Mesendoderm (in vitro differentiated cells): Measurements from ENCODE around the gene ICOS.

ENCODE experiments used
- DNase-seq: peaks from one replicate; pipeline ENCODE4 v3.0.0; 2013
- H2AK5ac ChIP-seq: 2 replicates; pipeline ENCODE4 v1.6.1; 2013; ENCODE audit warnings: low read length, inconsistent platforms
- H2BK120ac ChIP-seq: 2 replicates; pipeline ENCODE4 v1.6.1; 2013; ENCODE audit warnings: low read depth, mild to moderate bottlenecking, low read length, moderate library complexity, mixed read lengths
- H2BK15ac ChIP-seq: replicated peaks from 2 replicates; pipeline ENCODE4 v1.6.1; 2013; ENCODE audit warnings: low read depth, mild to moderate bottlenecking, moderate library complexity
- H2BK5ac ChIP-seq: 2 replicates; pipeline ENCODE4 v1.6.1; 2013; ENCODE audit warnings: low read length, inconsistent platforms
- H3K18ac ChIP-seq: 2 replicates; pipeline ENCODE4 v1.6.1; 2013; ENCODE audit warnings: mild to moderate bottlenecking, low read length, mixed read lengths
- H3K23ac ChIP-seq: one replicate; pipeline ENCODE4 v1.6.1; 2013; ENCODE audit warnings: low read length
- H3K27ac ChIP-seq: 2 replicates; pipeline ENCODE4 v1.5.1; 2013; ENCODE audit warnings: low read depth, mild to moderate bottlenecking, inconsistent platforms, low read length, moderate library complexity
- H3K27me3 ChIP-seq: 2 replicates; pipeline ENCODE4 v1.6.1; 2013; ENCODE audit warnings: low read length, control low read depth, mild to moderate bottlenecking, inconsistent platforms; ENCODE audit not compliant: insufficient read depth, poor library complexity
- H3K36me3 ChIP-seq: 2 replicates; pipeline ENCODE4 v1.6.1; 2013; ENCODE audit warnings: low read length, inconsistent platforms; ENCODE audit not compliant: control insufficient read depth, insufficient read depth
- H3K4ac ChIP-seq: one replicate; pipeline ENCODE4 v1.6.1; 2013; ENCODE audit warnings: low read depth, mild to moderate bottlenecking, low read length, moderate library complexity
- H3K4me1 ChIP-seq: 2 replicates; pipeline ENCODE4 v1.6.1; 2013; ENCODE audit warnings: low read depth, low read length, inconsistent platforms; ENCODE audit not compliant: control insufficient read depth
- H3K4me2 ChIP-seq: 2 replicates; pipeline ENCODE4 v1.6.1; 2013; ENCODE audit warnings: low read length
- H3K4me3 ChIP-seq: 2 replicates; pipeline ENCODE4 v1.5.1; 2013; ENCODE audit warnings: mild to moderate bottlenecking, low read length
- H3K56ac ChIP-seq: one replicate; pipeline ENCODE4 v1.6.1; 2013; ENCODE audit warnings: low read length
- H3K79me1 ChIP-seq: 2 replicates; pipeline ENCODE4 v1.6.1; 2013; ENCODE audit warnings: low read length, inconsistent platforms
- H3K79me2 ChIP-seq: 2 replicates; pipeline ENCODE4 v1.6.1; 2013; ENCODE audit warnings: mild to moderate bottlenecking, low read length; ENCODE audit not compliant: control insufficient read depth, insufficient read depth
- H3K9ac ChIP-seq: 2 replicates; pipeline ENCODE4 v1.6.1; 2013; ENCODE audit warnings: low read length, inconsistent platforms
- H4K5ac ChIP-seq: one replicate; pipeline ENCODE4 v1.6.1; 2013; ENCODE audit warnings: low read length
- H4K8ac ChIP-seq: one replicate; pipeline ENCODE4 v1.6.1; 2013; ENCODE audit warnings: low read depth, mild to moderate bottlenecking, control low read depth, low read length, moderate library complexity
- WGBS: extraction: QIAGEN DNeasy Blood & Tissue Kit; methylation state at CpG from one replicate; pipeline ENCODE4 v1.1.7; 2013; ENCODE audit warnings: low lambda C conversion rate, missing lambda C conversion rate; ENCODE audit not compliant: insufficient coverage; ENCODE audit errors: extremely low coverage; 5-methylcytosine and 5-hydroxymethylcytosine counted together

The ICOS gene

GRCh38 chr2:204003276-204003990 is 66.9 kb downstream of the ICOS start:
- no peaks in the 10 kb centered on the region for H3K79me1 ChIP-seq
- no peaks in the 10 kb centered on the region for H3K79me2 ChIP-seq
- no peak overlapping the region for H3K23ac ChIP-seq
- H2BK120ac ChIP-seq: no peak overlapping the region
- no peak overlapping the region for H3K9ac ChIP-seq
- no peak overlapping the region for H2BK5ac ChIP-seq
- no peaks in the 10 kb centered on the region for H3K27me3 ChIP-seq
- H3K18ac ChIP-seq: no peak overlapping the region
- H3K4ac ChIP-seq: no peak overlapping the region
- no peaks in the 10 kb centered on the region for H3K36me3 ChIP-seq
- H3K27ac ChIP-seq: no peak overlapping the region
- no peak overlapping the region for H3K4me3 ChIP-seq
- no peak overlapping the region for H3K4me2 ChIP-seq
- H3K56ac ChIP-seq: no peak overlapping the region
- no peak overlapping the region for H2AK5ac ChIP-seq
- no peaks in the 10 kb centered on the region for H3K4me1 ChIP-seq
- no peak overlapping the region for H2BK15ac ChIP-seq
- H4K5ac ChIP-seq: no peak overlapping the region
- no peak overlapping the region for H4K8ac ChIP-seq
- no peak for DNase-seq
- WGBS: no CpG with 5 or more reads among the region's 3 CpGs

- Histone ChIP-seq H2AK5ac (no peak overlapping the region), H3K4ac (no peak overlapping the region), H2BK120ac (no peak overlapping the region), H3K79me2 (no peaks in the 10 kb centered on the region), H3K4me1 (no peaks in the 10 kb centered on the region), H3K56ac (no peak overlapping the region), H4K8ac (no peak overlapping the region), H3K79me1 (no peaks in the 10 kb centered on the region), H3K4me2 (no peak overlapping the region), H3K27ac (no peak overlapping the region), H3K4me3 (no peak overlapping the region), H4K5ac (no peak overlapping the region), H3K27me3 (no peaks in the 10 kb centered on the region), H3K23ac (no peak overlapping the region), H2BK15ac (no peak overlapping the region), H3K36me3 (no peaks in the 10 kb centered on the region), H2BK5ac (no peak overlapping the region), H3K18ac (no peak overlapping the region), H3K9ac (no peak overlapping the region)
- DNase-seq: no peak
- no CpG with 5 or more reads among the region's 1 CpG for WGBS
Measured at GRCh38 chr2:204004912-204005311, 68.3 kb downstream of the ICOS start.

- Histone ChIP-seq H3K79me1 (no peaks in the 10 kb centered on the region), H3K36me3 (no peaks in the 10 kb centered on the region), H3K27ac (no peak overlapping the region), H3K18ac (no peak overlapping the region), H3K4ac (no peak overlapping the region), H2BK15ac (no peak overlapping the region), H3K27me3 (no peaks in the 10 kb centered on the region), H3K23ac (no peak overlapping the region), H4K5ac (no peak overlapping the region), H2AK5ac (no peak overlapping the region), H3K9ac (no peak overlapping the region), H2BK5ac (no peak overlapping the region), H3K4me2 (no peak overlapping the region), H3K79me2 (no peaks in the 10 kb centered on the region), H4K8ac (no peak overlapping the region), H3K56ac (no peak overlapping the region), H2BK120ac (no peak overlapping the region), H3K4me3 (no peak overlapping the region), H3K4me1 (no peaks in the 10 kb centered on the region)
- DNase-seq: no peak
- no CpG with 5 or more reads among the region's 3 CpGs for WGBS
Measured at GRCh38 chr2:204005940-204006721, 69.6 kb downstream of the ICOS start.

- no CpG with 5 or more reads among the region's 6 CpGs for WGBS
- H2BK5ac ChIP-seq: no peak overlapping the region
- H3K27me3 ChIP-seq: no peaks in the 10 kb centered on the region
- no peak overlapping the region for H3K27ac ChIP-seq
- H3K18ac ChIP-seq: no peak overlapping the region
- no peak overlapping the region for H2BK120ac ChIP-seq
- H2BK15ac ChIP-seq: no peak overlapping the region
- no peak overlapping the region for H3K4ac ChIP-seq
- no peak overlapping the region for H3K23ac ChIP-seq
- H3K9ac ChIP-seq: no peak overlapping the region
- no peaks in the 10 kb centered on the region for H3K79me1 ChIP-seq
- no peak overlapping the region for H4K8ac ChIP-seq
- no peaks in the 10 kb centered on the region for H3K79me2 ChIP-seq
- no peaks in the 10 kb centered on the region for H3K4me1 ChIP-seq
- no peak overlapping the region for H3K4me3 ChIP-seq
- DNase-seq: no peak
- no peak overlapping the region for H3K56ac ChIP-seq
- no peaks in the 10 kb centered on the region for H3K36me3 ChIP-seq
- no peak overlapping the region for H2AK5ac ChIP-seq
- no peak overlapping the region for H3K4me2 ChIP-seq
- no peak overlapping the region for H4K5ac ChIP-seq
Measured at GRCh38 chr2:204008352-204008751, 71.8 kb downstream of the ICOS start.

GRCh38 chr2:204010628-204011560 is 74.3 kb downstream of the ICOS start:
- Histone ChIP-seq H3K27me3 (no peaks in the 10 kb centered on the region), H4K5ac (no peak overlapping the region), H3K18ac (no peak overlapping the region), H3K4me1 (no peaks in the 10 kb centered on the region), H4K8ac (no peak overlapping the region), H3K23ac (no peak overlapping the region), H3K56ac (no peak overlapping the region), H3K4me3 (no peak overlapping the region), H2BK15ac (no peak overlapping the region), H3K4me2 (no peak overlapping the region), H3K79me1 (no peaks in the 10 kb centered on the region), H3K79me2 (no peaks in the 10 kb centered on the region), H2BK5ac (no peak overlapping the region), H3K36me3 (no peaks in the 10 kb centered on the region), H2BK120ac (no peak overlapping the region), H3K27ac (no peak overlapping the region), H2AK5ac (no peak overlapping the region), H3K4ac (no peak overlapping the region), H3K9ac (no peak overlapping the region)
- DNase-seq: no peak
- WGBS: no CpG with 5 or more reads among the region's 4 CpGs
